Measurements from ENCODE around the gene SIT1.

SIT1 gene

DNA sequence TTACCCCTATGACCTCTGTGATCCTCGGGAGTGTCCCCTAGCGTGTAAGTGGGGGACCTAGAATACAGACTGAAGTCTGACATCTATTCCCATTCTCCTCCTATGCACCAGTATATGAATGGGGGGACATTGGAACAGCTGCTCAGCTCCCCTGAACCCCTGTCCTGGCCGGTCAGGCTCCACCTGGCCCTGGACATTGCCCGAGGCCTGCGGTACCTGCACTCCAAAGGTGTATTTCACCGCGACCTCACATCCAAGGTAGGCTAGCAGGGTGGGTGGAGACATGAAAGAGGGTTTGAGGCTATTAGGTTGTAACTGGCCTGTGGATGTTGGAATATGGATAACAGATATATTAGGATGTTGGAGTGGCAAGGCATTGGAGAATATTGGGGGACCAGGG, 44.0 kb downstream of the SIT1 start:
- DNase-seq = no peak

DNA sequence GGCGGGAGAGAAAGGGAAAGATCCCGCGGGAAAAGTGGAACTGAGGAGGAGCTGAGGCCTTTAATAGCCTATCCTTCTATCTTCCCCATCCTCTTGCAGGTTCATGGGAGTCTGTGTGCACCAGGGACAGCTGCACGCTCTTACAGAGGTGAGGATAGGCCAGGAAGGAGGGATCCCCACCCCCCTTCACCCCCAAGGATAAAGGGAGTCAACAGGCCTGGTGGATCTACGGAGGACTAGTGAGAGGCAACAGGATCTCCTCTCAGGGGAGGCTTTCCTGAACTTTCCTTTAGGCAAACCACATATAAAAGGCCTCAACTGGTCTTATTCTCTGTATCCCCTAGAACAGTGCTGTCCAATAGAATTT, 44.6 kb downstream of the SIT1 start:
- peak in 1 of 51 donors; percentile 41 for DNase-seq

DNA sequence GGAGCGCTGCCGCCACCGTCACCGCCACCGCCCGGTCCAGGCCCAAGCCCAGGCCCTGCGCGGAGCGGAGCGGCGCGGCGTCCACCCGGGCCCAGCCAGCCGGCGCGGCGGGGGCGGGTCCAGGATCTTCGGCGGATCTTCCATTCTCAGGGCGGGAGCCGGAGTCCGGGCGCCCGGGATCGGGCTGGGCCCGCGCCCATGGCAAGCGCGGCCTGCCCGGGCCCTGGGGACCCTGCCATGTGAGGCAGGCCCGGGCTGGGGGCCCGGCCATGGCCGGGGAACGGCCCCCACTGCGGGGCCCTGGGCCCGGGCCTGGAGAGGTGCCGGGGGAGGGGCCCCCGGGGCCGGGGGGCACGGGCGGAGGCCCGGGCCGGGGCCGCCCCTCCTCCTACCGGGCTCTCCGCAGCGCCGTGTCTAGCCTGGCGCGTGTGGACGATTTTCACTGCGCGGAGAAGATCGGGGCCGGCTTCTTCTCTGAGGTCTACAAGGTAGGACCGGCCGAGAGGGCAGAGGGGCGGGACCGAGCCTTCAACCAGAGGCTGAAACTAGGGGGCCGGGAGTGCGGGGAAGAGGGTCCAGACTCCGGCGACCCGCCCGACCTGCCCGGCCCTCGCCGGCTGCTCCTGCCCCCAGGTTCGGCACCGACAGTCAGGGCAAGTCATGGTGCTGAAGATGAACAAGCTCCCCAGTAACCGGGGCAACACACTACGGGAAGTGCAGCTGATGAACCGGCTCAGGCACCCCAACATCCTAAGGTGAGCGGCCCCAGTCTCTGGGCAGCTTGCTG, 45.2 kb downstream of the SIT1 start:
- DNase-seq = peak in 7 of 51 donors; percentile 10 to 67 (median 23)

DNA sequence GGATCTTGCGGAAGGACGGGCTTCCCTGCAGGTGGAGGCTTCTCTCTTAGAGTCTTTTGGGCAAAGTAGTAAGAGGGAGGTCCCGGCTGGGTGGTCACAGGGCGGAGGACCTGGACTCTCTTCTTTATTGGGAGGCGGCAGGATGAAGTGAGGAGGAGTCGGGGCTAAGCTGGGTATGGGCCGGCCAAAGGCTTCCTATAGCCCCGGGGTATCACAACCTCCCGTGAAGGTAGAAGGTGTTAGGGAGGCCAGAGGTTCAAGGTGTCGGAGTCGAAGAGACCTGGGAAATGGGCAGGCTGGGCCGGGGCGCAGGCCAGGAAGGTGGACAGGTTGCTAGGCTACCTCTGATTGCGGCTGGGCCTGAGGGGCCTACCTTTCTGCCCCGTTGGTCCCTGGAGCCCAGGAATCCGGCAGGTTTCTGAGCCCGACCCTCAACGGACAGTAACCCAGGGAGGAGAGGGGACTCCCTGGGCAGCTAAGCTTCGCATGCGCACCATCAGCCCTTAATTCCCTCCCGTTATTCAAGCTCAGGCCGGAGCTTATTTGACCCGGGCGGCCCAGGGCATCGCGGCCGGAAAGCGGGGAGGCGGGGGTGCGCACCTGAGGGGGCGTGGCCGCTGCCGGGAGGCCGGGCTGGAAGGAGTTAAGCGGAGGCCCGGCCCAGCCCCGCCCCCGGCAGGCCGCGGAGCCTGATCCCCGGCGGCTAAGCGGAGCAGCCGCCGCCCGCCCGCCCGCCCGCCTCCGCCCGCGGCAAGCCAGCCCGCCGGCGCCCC, 46.0 kb downstream of the SIT1 start, which contains the start of gene TESK1:
TSS of gene TESK1 (plus strand) at position 685 of the 773 bp plus-strand sequence. CDS start 358 bp downstream, outside the sequence.
- peak in 43 of 51 donors; percentile 26 to 74 (median 51) for DNase-seq

DNA sequence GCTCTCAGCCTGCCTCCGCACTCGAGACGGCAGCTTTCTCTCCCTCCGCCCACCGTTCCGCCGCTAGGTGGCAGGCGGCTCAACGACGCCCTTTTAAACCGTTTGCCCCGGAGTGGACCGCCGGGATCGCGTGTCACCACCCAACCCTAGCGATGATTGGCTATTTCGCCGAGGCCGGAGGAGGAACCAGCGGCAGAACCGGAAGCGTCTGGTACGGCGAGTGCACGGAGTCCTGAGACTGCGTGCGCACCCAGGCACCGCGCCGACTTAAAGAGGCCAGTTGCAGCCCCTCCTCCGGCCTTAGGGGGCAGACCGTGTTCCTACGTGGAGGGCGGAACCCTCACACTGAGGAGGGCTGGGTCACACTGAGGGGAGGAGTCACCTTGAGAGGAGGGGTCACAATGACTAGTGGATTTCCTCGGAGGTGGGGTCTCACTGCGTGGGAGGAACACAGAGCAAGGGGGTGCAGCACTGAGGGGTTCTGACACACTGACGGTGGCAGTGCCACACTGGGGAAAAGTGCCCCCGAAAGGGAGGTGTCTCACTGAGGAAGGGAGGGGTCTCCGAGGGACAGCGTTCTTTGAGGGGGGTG, 46.6 kb downstream of the SIT1 start:
- peak; percentile 75 to 100 (median 98) for DNase-seq

DNA sequence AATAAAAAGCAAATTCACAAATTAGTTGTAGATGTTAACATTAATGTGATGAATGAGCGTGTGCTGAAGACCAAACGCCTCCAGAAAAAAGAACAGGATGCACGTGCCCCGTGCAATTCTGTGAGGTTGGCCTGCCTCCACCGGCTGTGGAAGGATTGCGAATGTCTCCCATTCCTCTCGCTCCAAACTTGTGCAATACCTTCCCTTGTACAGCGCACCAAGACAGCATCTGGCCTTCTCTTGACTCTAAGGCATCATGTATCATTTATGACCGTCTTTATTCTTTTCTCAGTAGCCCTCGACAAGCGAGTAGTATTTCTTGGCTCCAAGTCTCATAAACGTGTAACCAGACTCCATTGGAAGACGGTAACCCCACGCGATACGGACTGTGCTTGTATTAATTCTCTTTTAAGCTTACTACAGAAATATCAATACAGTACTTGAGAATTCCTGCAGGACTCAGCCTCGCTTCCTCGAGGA, 47.2 kb downstream of the SIT1 start:
- DNase-seq = peak in 7 of 51 donors; percentile 15 to 57 (median 35)

DNA sequence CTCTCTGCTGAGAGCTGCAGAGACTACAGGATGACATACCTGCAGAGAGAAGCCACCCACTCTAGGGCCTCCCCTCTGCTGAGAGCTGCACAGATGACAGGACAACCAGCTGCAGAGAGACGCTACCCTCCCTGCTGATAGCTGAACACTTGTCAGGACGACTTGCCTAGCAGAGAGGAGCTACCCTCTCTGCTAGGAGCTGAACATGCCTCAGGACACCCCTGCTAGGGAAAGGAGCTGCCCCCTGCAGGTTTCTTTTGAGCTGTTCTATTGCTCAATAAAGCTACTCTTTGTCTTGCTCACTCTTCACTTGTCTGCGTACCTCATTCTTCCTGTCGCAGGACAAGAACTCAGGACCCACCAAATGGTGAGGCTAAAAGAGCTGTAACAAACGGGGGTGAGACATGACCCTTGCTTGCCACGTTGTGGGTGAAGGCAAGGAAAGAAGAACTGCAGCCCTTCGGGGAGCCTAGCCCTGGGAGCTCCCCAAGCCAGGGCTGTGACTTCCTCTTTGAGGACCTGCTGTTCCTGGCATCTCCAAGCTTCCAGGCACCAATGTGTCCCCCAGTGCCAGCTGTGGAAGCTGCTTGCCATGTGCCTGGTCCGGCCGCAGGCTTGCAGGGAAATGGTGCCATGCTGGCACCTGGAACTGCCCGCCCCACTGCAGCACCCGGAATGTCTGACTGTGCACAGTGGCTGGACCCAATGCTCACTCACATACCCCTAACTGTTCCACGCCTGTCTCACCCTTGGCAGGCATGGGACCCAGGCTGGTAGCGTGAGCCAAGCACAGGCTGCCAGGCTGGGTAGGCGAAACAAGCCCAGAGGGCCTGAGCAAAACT, 50.7 kb downstream of the SIT1 start:
- DNase-seq = peak in 6 of 51 donors; percentile 12 to 32 (median 16)

Measured in hypothalamus (tissue), 51 donors.